Measurements from ENCODE around the gene RNF128.

The RNF128 gene

GRCh38 chrX:106728337-106728736, 1.8 kb downstream of the RNF128 start:
- Histone ChIP-seq H3K36me3 (ENCODE audit: insufficient read depth, low read length) (no peaks in the 10 kb centered on the region), H3K4me2 (ENCODE audit: low read length) (no peak overlapping the region), H4K20me1 (ENCODE audit: insufficient read depth, low read length) (no peaks in the 10 kb centered on the region), H3K9me2 (ENCODE audit: low read depth, low read length) (no peaks in the 10 kb centered on the region), H3K79me2 (ENCODE audit: insufficient read depth, low read length) (no peaks in the 10 kb centered on the region), H3K4me1 (ENCODE audit: insufficient read depth, low read length, severe bottlenecking) (no peaks in the 10 kb centered on the region), H2AFZ (ENCODE audit: low read length) (no peak overlapping the region), H3K9me3 (ENCODE audit: low read length) (no peaks in the 10 kb centered on the region), H3K27me3 (ENCODE audit: insufficient read depth, low read length) (no peaks in the 10 kb centered on the region), H3K9ac (ENCODE audit: low read length) (no peak overlapping the region), H3K4me3 (ENCODE audit: low read depth, low read length, poor library complexity, severe bottlenecking) (no peak overlapping the region), H3F3A (ENCODE audit: insufficient read depth, low read length) (no peaks in the 10 kb centered on the region), H3K27ac (ENCODE audit: low read depth, low read length, poor library complexity, severe bottlenecking) (no peak overlapping the region)
- TF ChIP-seq EZH2 (IDR thresholded peaks at IDR 0.05; ENCODE audit: borderline replicate concordance, low read length), result no peak
- no peak for TF ChIP-seq CTCF (IDR thresholded peaks at IDR 0.05; ENCODE audit: low read length)

- H4K20me1 ChIP-seq (ENCODE audit: insufficient read depth, low read length), result no peaks in the 10 kb centered on the region
Measured at GRCh38 chrX:106730401-106730800, 3.9 kb downstream of the RNF128 start.

GRCh38 chrX:106731590-106731989, 5.1 kb downstream of the RNF128 start:
- Histone ChIP-seq H3F3A (ENCODE audit: insufficient read depth, low read length) (no peaks in the 10 kb centered on the region), H3K36me3 (ENCODE audit: insufficient read depth, low read length) (no peaks in the 10 kb centered on the region), H3K9me2 (ENCODE audit: low read depth, low read length) (no peaks in the 10 kb centered on the region), H3K27ac (ENCODE audit: low read depth, low read length, poor library complexity, severe bottlenecking) (no peak overlapping the region), H3K4me2 (ENCODE audit: low read length) (no peak overlapping the region), H3K4me1 (ENCODE audit: insufficient read depth, low read length, severe bottlenecking) (no peaks in the 10 kb centered on the region), H3K9ac (ENCODE audit: low read length) (no peak overlapping the region), H3K79me2 (ENCODE audit: insufficient read depth, low read length) (no peaks in the 10 kb centered on the region), H2AFZ (ENCODE audit: low read length) (no peak overlapping the region), H3K4me3 (ENCODE audit: low read depth, low read length, poor library complexity, severe bottlenecking) (no peak overlapping the region), H4K20me1 (ENCODE audit: insufficient read depth, low read length) (no peaks in the 10 kb centered on the region), H3K9me3 (ENCODE audit: low read length) (no peaks in the 10 kb centered on the region), H3K27me3 (ENCODE audit: insufficient read depth, low read length) (no peaks in the 10 kb centered on the region)
- no peak for TF ChIP-seq CTCF (IDR thresholded peaks at IDR 0.05; ENCODE audit: low read length)
- no peak for TF ChIP-seq EZH2 (IDR thresholded peaks at IDR 0.05; ENCODE audit: borderline replicate concordance, low read length)

More at GRCh38 chrX:106730401-106730800, 3.9 kb downstream of the RNF128 start:
- H3K9ac ChIP-seq (ENCODE audit: low read length), result no peak overlapping the region
- H3K27me3 ChIP-seq (ENCODE audit: insufficient read depth, low read length), result no peaks in the 10 kb centered on the region
- H3F3A ChIP-seq (ENCODE audit: insufficient read depth, low read length), result no peaks in the 10 kb centered on the region
- no peak overlapping the region for H3K4me2 ChIP-seq (ENCODE audit: low read length)
- H3K9me2 ChIP-seq (ENCODE audit: low read depth, low read length), result no peaks in the 10 kb centered on the region
- H3K27ac ChIP-seq (ENCODE audit: low read depth, low read length, poor library complexity, severe bottlenecking), result no peak overlapping the region
- no peaks in the 10 kb centered on the region for H3K36me3 ChIP-seq (ENCODE audit: insufficient read depth, low read length)
- no peak overlapping the region for H2AFZ ChIP-seq (ENCODE audit: low read length)
- no peaks in the 10 kb centered on the region for H3K9me3 ChIP-seq (ENCODE audit: low read length)
- H3K4me1 ChIP-seq (ENCODE audit: insufficient read depth, low read length, severe bottlenecking), result no peaks in the 10 kb centered on the region
- H3K79me2 ChIP-seq (ENCODE audit: insufficient read depth, low read length), result no peaks in the 10 kb centered on the region
- TF ChIP-seq EZH2 (IDR thresholded peaks at IDR 0.05; ENCODE audit: borderline replicate concordance, low read length), result no peak
- no peak for TF ChIP-seq CTCF (IDR thresholded peaks at IDR 0.05; ENCODE audit: low read length)
- no peak overlapping the region for H3K4me3 ChIP-seq (ENCODE audit: low read depth, low read length, poor library complexity, severe bottlenecking)
